Smooth muscle cell (in vitro differentiated cells): ENCODE results near the gene CFAP46. TPM values are rescaled to one million over a fixed set of nuclear protein-coding genes. Genes with fewer than 3 reads are reported as not detected.

Source experiments
- DNase-seq: peaks from one replicate; lab custom pipeline; 2025; ENCODE audit not compliant: unreplicated experiment; lab: John Stamatoyannopoulos, UW
- H2AFZ ChIP-seq: fragments of 200-600 bp; sonication (generic); 2 replicates; pipeline ENCODE4 v1.6.0; 2016; ENCODE audit warnings: antibody characterized with exemption, low read depth, mild to moderate bottlenecking
- H3F3A ChIP-seq: fragments of 200-600 bp; sonication (generic); 2 replicates; pipeline ENCODE4 v1.6.0; 2017; ENCODE audit warnings: antibody characterized with exemption, low read depth
- H3K27ac ChIP-seq: fragments of 200-600 bp; sonication (generic); 2 replicates; pipeline ENCODE4 v1.5.1; 2016; ENCODE audit warnings: low read depth, mild to moderate bottlenecking
- H3K27me3 ChIP-seq: fragments of 200-600 bp; sonication (generic); 2 replicates; pipeline ENCODE4 v1.6.1; 2016; ENCODE audit warnings: low read depth, mild to moderate bottlenecking
- H3K36me3 ChIP-seq: fragments of 200-600 bp; sonication (generic); 2 replicates; pipeline ENCODE4 v1.5.1; 2016; ENCODE audit warnings: low read depth
- H3K4me1 ChIP-seq: fragments of 200-600 bp; sonication (generic); 2 replicates; pipeline ENCODE4 v1.5.1; 2016; ENCODE audit warnings: low read depth
- H3K4me2 ChIP-seq: fragments of 200-600 bp; sonication (generic); 2 replicates; pipeline ENCODE4 v1.6.0; 2016; ENCODE audit warnings: mild to moderate bottlenecking
- H3K4me3 ChIP-seq: fragments of 200-600 bp; sonication (generic); 2 replicates; pipeline ENCODE4 v1.5.1; 2016; ENCODE audit warnings: mild to moderate bottlenecking
- H3K79me2 ChIP-seq: fragments of 200-600 bp; sonication (generic); 2 replicates; pipeline ENCODE4 v1.6.0; 2016; ENCODE audit warnings: low read depth, mild to moderate bottlenecking
- H3K9ac ChIP-seq: fragments of 200-600 bp; sonication (generic); 2 replicates; pipeline ENCODE4 v1.6.0; 2016; ENCODE audit warnings: low read depth
- H3K9me3 ChIP-seq: fragments of 200-600 bp; sonication (generic); replicated peaks from 2 replicates; pipeline ENCODE4 v1.5.1; 2016; ENCODE audit warnings: low read depth
- H4K20me1 ChIP-seq: fragments of 200-600 bp; sonication (generic); 2 replicates; pipeline ENCODE4 v1.6.0; 2016; ENCODE audit warnings: low read depth
- WGBS: methylation state at CpG from one replicate; pipeline ENCODE4 v1.1.7; 2016; ENCODE audit warnings: low lambda C conversion rate; 5-methylcytosine and 5-hydroxymethylcytosine counted together
- polyA plus RNA-seq: library from polyadenylated mRNA; unstranded; fragments of >200 nt; fragmentation: Nextera tagmentation; extraction: Ambion mirVana; gene quantifications from 2 replicates; pipeline ENCODE4 v1.2.1, GENCODE V29; 2016
- total RNA-seq: library from RNA; depleted of rRNA; stranded (reverse); fragments of >200 nt; gene quantifications from 2 replicates; pipeline ENCODE4 v1.2.3, GENCODE V29; 2014
- TF ChIP-seq, protein P1 (sequence below): fragments of 200-600 bp; sonication (generic); IDR thresholded peaks from 2 replicates; pipeline ENCODE4 v1.5.1; 2017; ENCODE audit warnings: borderline replicate concordance, mild to moderate bottlenecking, antibody characterized with exemption; ENCODE audit not compliant: insufficient read depth, poor library complexity, severe bottlenecking

Gene CFAP46
- total and polyA plus RNA-seq, 2 experiments from 2014 or later = 1.1 to 2.0 TPM

DNA sequence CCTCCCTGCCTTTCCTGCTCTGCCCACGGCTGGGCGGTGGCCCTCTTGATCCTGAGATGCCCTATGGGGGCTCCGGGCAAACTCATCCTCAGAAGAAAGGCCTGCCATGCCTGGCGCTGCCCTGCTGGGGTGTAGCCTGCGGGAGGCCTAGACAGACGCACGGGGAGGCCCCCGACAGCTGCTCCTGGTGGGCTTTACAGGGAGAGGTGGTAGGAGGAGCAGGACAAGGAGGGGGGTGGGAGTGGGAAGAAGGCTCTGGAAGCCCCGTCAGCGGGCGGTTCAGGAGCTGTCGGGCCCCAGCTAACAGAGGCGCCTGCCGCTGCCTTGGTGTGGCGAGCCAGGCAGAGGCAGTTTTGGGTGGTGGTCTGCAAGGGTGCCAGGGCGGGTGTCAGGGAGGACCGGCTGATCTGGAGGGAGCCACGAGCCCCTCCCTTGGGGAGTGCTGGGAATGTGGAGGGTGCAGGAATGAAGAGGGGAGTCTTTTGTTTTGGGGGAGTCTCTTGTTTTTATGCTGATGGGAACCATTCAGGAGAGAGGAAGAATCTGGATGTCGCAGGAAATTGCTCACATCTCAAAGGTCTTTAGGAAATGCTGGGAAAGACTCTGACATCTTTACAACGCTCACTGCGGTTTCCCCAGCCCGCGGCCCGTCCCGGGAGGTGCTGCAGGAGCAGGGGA is 63.5 kb downstream of the CFAP46 start:
- no peaks in the 10 kb centered on the region for H3K27me3 ChIP-seq
- H3K4me1 ChIP-seq = no peaks in the 10 kb centered on the region
- H3K36me3 ChIP-seq = no peaks in the 10 kb centered on the region
- H3K9me3 ChIP-seq = no peaks in the 10 kb centered on the region
- H3K9ac ChIP-seq = no peak overlapping the region
- H3K79me2 ChIP-seq = no peaks in the 10 kb centered on the region
- no peak overlapping the region for H3K27ac ChIP-seq
- H3K4me3 ChIP-seq = no peak overlapping the region
- no peak for DNase-seq
- H2AFZ ChIP-seq = no peak overlapping the region
- WGBS = 81% methylated on average over 25 of the region's 25 CpGs
- no peaks in the 10 kb centered on the region for H3F3A ChIP-seq
- no peaks in the 10 kb centered on the region for H4K20me1 ChIP-seq
- H3K4me2 ChIP-seq = no peak overlapping the region
- TF ChIP-seq, protein P1, sequence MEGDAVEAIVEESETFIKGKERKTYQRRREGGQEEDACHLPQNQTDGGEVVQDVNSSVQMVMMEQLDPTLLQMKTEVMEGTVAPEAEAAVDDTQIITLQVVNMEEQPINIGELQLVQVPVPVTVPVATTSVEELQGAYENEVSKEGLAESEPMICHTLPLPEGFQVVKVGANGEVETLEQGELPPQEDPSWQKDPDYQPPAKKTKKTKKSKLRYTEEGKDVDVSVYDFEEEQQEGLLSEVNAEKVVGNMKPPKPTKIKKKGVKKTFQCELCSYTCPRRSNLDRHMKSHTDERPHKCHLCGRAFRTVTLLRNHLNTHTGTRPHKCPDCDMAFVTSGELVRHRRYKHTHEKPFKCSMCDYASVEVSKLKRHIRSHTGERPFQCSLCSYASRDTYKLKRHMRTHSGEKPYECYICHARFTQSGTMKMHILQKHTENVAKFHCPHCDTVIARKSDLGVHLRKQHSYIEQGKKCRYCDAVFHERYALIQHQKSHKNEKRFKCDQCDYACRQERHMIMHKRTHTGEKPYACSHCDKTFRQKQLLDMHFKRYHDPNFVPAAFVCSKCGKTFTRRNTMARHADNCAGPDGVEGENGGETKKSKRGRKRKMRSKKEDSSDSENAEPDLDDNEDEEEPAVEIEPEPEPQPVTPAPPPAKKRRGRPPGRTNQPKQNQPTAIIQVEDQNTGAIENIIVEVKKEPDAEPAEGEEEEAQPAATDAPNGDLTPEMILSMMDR = no peak

DNA sequence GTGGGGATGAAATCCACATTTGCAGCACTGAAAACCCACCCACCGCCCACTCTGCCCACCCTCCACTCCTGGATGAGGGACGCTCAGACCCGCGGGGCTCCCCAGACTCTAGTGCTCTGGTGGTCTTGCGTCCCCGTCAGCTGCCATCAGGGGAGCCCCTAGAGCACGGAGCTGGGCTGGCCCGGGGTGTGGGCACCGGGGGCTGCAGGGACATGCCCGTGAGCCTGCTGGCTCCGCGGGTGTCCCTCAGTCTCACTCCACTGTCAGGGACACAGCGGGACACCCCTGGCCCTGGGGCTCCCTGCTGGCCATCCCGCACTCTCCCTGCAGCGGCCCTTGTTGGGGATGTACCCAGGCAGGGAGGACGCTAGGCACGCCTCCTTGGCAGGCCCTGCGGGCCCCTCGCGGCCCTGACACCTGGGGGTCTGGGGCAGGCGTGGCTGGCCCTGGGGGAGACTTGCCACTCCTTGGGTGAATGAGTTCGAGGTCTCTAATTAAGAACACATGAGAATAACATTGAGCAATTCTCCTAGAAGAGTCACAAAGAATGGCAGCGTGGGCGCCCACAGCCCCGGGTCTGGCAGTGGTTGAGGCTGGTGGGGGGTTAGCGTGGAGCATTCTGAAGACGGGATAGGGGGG is 64.2 kb downstream of the CFAP46 start:
- Histone ChIP-seq H3K27ac (no peak overlapping the region), H2AFZ (no peak overlapping the region), H3K4me3 (no peak overlapping the region), H3K9me3 (no peaks in the 10 kb centered on the region), H3K9ac (no peak overlapping the region), H3K27me3 (no peaks in the 10 kb centered on the region), H3K4me1 (no peaks in the 10 kb centered on the region), H3K36me3 (no peaks in the 10 kb centered on the region), H3K4me2 (no peak overlapping the region), H4K20me1 (no peaks in the 10 kb centered on the region), H3F3A (no peaks in the 10 kb centered on the region), H3K79me2 (no peaks in the 10 kb centered on the region)
- 89% methylated on average over 26 of the region's 27 CpGs for WGBS
- no peak for DNase-seq
- TF ChIP-seq, protein P1 = no peak

DNA sequence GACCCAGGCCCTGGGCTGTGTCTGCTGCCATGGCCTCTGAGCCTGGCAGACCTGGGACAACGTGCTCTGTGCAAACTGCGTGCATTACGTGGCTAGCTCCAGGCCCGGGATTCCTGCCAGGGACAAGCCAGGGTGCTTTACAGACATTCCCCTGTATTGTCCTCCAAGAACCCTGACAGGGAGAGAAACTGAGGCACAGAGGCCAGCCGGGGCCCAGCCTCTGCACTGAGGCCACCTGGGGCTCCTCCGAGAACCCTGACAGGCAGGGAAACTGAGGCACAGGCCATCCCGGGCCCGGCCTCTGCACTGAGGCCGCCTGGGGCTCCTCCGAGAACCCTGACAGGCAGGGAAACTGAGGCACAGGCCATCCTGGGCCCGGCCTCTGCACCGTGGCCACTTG is 64.9 kb downstream of the CFAP46 start:
- TF ChIP-seq, protein P1 = no peak
- Histone ChIP-seq H2AFZ (no peak overlapping the region), H3K79me2 (no peaks in the 10 kb centered on the region), H3K27me3 (no peaks in the 10 kb centered on the region), H3K36me3 (no peaks in the 10 kb centered on the region), H3K4me3 (no peak overlapping the region), H3K9ac (no peak overlapping the region), H3K9me3 (no peaks in the 10 kb centered on the region), H4K20me1 (no peaks in the 10 kb centered on the region), H3F3A (no peaks in the 10 kb centered on the region), H3K27ac (no peak overlapping the region), H3K4me2 (no peak overlapping the region), H3K4me1 (no peaks in the 10 kb centered on the region)
- 94% methylated on average over 12 of the region's 12 CpGs for WGBS
- no peak for DNase-seq
